Measurements from ENCODE around the gene MYO9B.

Gene MYO9B, protein sequence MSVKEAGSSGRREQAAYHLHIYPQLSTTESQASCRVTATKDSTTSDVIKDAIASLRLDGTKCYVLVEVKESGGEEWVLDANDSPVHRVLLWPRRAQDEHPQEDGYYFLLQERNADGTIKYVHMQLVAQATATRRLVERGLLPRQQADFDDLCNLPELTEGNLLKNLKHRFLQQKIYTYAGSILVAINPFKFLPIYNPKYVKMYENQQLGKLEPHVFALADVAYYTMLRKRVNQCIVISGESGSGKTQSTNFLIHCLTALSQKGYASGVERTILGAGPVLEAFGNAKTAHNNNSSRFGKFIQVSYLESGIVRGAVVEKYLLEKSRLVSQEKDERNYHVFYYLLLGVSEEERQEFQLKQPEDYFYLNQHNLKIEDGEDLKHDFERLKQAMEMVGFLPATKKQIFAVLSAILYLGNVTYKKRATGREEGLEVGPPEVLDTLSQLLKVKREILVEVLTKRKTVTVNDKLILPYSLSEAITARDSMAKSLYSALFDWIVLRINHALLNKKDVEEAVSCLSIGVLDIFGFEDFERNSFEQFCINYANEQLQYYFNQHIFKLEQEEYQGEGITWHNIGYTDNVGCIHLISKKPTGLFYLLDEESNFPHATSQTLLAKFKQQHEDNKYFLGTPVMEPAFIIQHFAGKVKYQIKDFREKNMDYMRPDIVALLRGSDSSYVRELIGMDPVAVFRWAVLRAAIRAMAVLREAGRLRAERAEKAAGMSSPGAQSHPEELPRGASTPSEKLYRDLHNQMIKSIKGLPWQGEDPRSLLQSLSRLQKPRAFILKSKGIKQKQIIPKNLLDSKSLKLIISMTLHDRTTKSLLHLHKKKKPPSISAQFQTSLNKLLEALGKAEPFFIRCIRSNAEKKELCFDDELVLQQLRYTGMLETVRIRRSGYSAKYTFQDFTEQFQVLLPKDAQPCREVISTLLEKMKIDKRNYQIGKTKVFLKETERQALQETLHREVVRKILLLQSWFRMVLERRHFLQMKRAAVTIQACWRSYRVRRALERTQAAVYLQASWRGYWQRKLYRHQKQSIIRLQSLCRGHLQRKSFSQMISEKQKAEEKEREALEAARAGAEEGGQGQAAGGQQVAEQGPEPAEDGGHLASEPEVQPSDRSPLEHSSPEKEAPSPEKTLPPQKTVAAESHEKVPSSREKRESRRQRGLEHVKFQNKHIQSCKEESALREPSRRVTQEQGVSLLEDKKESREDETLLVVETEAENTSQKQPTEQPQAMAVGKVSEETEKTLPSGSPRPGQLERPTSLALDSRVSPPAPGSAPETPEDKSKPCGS (N-terminal part only)

GRCh38 chr19:17075035-17075863, at the start of gene MYO9B, which contains the start of gene HAUS8:
Gene MYO9B, plus strand, starts transcription at chr19:17075777. Its CDS starts 25,941 bp downstream, at chr19:17101718.
Gene HAUS8, minus strand, starts transcription at chr19:17075452. Its CDS starts 30 bp downstream, at chr19:17075422.
- peak; percentile 97 for DNase-seq

- no peak for DNase-seq
Measured at GRCh38 chr19:17025991-17026658, 49.5 kb upstream of the MYO9B start.

DNA sequence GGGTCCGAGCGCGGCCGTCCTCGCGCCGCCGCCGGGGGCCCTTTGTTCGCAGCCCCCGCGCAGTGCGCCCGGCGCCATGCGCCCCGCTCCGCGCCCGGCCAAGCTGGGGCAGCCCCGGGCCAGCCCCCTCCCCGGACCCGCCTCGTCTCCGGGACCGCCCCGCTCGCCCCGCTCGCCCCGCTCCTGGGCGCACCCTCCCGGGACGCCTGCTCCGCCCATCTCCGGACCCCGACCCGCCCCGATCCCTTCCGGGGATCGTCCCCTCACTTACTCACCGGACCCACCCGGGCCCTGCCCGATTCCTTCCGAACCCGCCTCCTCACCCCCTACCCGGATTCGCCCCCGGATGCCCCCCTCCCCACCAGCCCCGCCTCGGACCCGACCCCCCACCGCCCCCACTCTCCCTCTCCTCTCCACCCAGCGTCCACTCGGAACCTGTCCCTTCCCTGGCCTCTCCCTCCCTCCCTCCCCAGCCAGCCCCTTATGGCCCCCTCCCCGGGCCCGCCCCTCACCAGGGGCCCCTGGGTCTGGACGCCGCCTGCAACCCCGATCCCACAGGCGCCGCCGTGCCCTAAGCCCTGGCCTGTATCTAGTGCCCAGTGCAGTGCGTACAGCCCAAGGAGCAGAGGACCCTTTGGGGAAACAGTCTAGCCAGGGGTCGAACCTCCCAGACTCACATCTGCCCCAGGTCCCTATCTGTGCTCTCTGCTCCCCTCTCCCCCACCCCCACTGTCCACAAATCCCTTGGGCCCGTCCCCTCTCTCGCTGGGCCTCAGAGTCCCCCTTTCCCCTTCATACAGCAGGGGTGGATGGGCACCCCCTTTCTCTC, 48.7 kb upstream of the MYO9B start, which contains the start of gene CPAMD8:
Gene CPAMD8 (minus strand): TSS at position 105 of the 829 bp plus-strand sequence. CDS start 168 bp downstream, outside the sequence.
- DNase-seq = no peak

GRCh38 chr19:17027535-17027975, 48.0 kb upstream of the MYO9B start:
- no peak for DNase-seq

GRCh38 chr19:17031741-17032140, 43.8 kb upstream of the MYO9B start:
- DNase-seq = no peak

- no peak for DNase-seq
Measured at GRCh38 chr19:17035842-17036424, 39.6 kb upstream of the MYO9B start.

GRCh38 chr19:17036640-17037039, 38.9 kb upstream of the MYO9B start:
- no peak for DNase-seq

- DNase-seq = no peak
Measured at GRCh38 chr19:17037184-17037583, 38.4 kb upstream of the MYO9B start.

GRCh38 chr19:17037966-17038500, 37.5 kb upstream of the MYO9B start:
- DNase-seq = no peak

DNA sequence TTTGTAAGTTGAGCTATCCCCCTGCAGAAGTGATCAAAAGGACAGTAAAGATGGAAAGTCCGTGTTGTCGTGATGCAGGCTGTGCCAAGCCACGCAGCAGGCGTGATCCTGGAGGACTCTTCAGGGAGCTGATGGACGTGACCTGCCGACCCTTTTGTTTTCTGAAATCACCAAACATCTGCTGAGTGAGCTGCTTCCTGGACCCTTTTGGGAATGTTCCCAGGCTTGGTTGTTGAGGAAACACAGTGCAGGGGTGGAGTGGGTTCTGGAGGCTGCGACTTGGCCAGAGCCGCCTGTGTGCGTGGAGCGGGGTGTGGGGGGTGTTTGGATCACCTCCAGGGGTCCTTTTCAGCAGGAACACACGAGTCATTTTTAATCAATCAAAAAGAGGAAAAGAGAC, 33.6 kb upstream of the MYO9B start:
- DNase-seq = peak; percentile 36

GRCh38 chr19:17043744-17044143, 31.8 kb upstream of the MYO9B start:
- no peak for DNase-seq

DNA sequence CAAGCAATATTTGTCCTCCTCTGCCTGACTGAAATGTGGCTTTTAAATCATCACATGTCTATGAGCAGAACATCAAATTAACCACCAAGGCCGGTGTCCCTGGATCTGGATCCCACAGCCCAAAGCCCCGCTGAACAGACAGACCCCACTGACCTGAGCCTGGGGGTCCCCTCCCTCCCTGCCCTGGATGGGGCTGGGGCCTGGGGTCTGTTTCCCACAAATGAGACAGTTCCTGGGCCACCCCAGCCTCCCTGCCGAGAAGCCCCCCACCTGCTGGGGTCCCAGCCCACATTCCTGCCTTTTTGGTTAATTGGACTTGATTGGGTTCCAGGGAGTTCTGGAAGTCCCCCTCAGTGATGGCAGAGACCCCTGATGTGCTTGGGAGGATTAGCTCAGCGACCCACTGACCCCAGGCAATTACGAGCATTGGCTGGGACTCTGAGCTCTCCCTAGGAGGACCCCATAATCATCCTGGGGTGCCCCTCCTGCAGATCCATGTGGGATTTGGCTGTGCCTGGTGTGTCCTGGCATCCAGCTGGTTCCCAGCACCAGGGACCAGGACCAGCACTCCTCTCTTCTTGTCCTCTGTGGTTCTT, 29.6 kb upstream of the MYO9B start:
- DNase-seq = no peak

- no peak for DNase-seq
Measured at GRCh38 chr19:17048885-17049453, 26.6 kb upstream of the MYO9B start.

- DNase-seq = no peak
Measured at GRCh38 chr19:17049711-17050280, 25.8 kb upstream of the MYO9B start.

DNA sequence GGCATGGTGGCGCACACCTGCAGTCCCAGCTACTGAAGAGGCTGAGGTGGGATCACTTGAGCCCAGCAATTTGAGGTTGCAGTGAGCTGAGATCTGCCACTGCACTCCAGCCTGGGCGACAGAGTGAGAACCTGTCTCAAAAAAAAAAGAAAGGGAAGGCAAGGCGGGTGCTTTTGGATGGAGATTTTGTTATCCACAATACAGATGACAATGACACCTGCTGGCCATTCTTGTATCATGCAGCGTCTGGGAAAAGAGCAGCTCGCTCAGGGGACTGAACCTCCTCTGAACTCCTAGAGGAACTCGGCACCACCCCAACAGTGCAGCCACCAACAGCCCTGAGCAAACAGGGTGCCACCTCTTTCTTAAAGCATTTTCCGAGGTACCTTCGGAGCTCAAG, 23.1 kb upstream of the MYO9B start:
- no peak for DNase-seq

DNA sequence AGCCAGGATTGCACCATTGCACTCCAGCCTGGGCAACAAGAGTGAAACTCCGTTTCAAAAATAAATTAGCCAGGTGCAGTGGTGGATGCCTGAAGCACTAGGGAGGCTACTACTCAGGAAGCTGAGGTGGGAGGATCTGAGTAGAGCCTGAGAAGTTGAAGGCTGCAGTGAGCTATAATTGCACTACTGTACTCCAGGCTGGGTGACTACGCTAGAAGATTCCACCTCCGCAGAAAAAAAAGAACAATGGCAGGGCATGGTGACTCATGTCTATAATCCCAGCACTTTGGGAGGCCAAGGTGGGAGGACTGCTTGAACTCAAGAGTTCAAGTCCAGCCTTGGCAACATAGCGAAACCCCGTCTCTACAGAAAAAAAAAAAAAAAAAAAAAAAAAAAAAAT, 20.8 kb upstream of the MYO9B start:
- DNase-seq = no peak

GRCh38 chr19:17055636-17056035, 19.9 kb upstream of the MYO9B start:
- DNase-seq = no peak

DNA sequence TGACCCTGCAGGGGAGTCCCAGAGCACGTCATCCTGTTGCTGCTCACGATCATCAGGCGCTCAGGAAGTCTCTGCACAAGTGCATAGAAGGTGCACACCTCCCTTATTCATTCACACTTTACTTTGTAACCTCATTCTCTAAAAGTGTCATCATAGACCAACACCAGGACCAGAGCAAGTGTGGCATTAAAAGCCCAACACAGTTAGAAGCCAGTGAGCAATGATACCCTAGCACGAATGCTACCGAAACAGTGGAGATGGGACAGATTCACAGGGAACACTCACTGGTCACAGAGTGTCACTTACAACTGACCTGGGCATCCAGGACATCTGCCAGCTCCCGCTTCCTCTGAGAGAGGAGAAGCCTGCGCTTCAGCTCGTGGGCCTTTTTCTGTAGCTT, 17.3 kb upstream of the MYO9B start:
- no peak for DNase-seq
